ENCODE data around the gene NSD1.
A peak's percentile ranks its signal among the peaks of the same experiment; 100 is the strongest.

Gene NSD1

GRCh38 chr5:177308740-177309139 lies 175.2 kb downstream of the NSD1 start:
- no peak for DNase-seq (ENCODE audit: low spot score)

DNA sequence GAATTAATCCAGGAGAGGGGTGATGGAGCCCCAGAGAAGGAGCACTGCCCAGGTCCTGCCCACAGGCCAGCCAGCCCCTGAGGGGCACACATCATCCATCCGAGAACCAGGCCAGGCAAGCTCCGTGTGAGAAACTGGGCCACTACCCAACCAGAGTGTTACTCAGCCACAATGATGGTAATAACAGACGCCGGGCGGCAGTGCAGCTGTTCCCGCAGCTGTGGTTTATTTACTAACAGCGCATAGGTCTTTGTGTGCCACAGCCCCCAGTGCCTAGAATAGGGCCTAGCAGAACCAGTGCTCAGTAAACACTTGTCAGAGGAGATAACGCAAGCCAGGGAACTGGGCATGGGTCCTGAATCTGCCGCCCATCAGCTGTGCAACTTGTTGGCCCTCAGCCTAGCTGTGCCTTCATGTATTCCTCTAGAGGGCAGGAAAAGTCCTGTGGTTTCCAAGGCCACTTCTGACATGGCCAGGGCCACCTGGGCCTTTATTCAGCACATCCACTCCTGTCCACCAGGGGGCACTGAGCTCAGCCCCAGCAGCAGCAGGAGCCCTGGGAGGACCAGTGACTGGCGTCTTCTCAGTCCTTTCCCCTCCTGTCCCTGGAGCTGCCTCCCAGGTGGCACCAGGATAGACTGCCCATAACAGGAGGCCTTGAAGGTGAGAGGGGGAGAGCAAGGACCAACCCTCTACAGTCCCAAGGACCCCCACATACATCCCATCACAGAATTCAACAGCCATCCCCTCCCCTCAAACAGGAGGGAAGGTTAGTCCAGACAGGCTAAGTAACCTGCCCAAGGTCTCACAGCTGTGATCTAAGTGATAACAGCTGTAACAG lies 176.0 kb downstream of the NSD1 start:
- DNase-seq (ENCODE audit: low spot score) = peak; percentile 77

GRCh38 chr5:177310332-177310731 lies 176.8 kb downstream of the NSD1 start:
- DNase-seq (ENCODE audit: low spot score) = no peak

GRCh38 chr5:177310757-177311391 lies 177.3 kb downstream of the NSD1 start:
- DNase-seq (ENCODE audit: low spot score) = no peak

GRCh38 chr5:177311392-177311722 lies 177.8 kb downstream of the NSD1 start:
- DNase-seq (ENCODE audit: low spot score) = no peak

GRCh38 chr5:177311723-177312648 lies 178.4 kb downstream of the NSD1 start, which contains the start of gene MXD3:
TSS of gene MXD3 (minus strand) at chr5:177311898. CDS start at chr5:177311830, 68 bp downstream.
- peak; percentile 95 for DNase-seq (ENCODE audit: low spot score)

DNA sequence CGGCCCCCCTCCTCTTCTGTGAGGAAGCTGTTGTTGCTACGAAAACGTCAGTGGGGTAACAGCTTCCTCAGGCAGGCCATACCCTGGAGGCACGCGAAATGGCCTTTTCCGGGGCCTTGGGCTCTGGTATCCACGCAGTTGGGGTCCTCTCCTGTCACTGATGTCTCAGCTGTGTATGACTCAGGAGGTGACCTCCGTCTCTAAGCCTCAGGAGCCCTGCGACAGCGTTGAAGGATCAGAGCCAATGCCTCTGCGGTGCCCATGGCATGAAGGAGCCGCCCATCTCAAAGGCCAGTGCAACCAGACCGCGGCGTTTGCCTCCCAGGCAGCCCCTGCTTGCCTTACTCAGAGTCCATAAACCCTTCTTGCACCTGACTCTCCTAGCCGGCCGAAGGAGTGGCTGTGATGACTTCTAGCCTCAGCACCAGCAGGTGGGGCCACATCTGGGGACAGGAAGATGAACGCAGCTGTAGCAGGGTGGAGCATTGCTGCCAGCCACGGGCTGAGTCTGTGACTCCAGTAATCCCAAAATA lies 179.1 kb downstream of the NSD1 start:
- DNase-seq (ENCODE audit: low spot score) = peak; percentile 51

GRCh38 chr5:177313561-177314259 lies 180.1 kb downstream of the NSD1 start:
- no peak for DNase-seq (ENCODE audit: low spot score)

- no peak for DNase-seq (ENCODE audit: low spot score)
These were observed 181.1 kb downstream of the NSD1 start for GRCh38 chr5:177314376-177315342.

- DNase-seq (ENCODE audit: low spot score) = no peak
These were observed 181.8 kb downstream of the NSD1 start for GRCh38 chr5:177315411-177315810.

- DNase-seq (ENCODE audit: low spot score) = no peak
These were observed 182.4 kb downstream of the NSD1 start for GRCh38 chr5:177316005-177316404.

- peak; percentile 75 for DNase-seq (ENCODE audit: low spot score)
These were observed 184.4 kb downstream of the NSD1 start for GRCh38 chr5:177317959-177318377.

GRCh38 chr5:177319913-177320588 lies 186.5 kb downstream of the NSD1 start:
- no peak for DNase-seq (ENCODE audit: low spot score)

DNA sequence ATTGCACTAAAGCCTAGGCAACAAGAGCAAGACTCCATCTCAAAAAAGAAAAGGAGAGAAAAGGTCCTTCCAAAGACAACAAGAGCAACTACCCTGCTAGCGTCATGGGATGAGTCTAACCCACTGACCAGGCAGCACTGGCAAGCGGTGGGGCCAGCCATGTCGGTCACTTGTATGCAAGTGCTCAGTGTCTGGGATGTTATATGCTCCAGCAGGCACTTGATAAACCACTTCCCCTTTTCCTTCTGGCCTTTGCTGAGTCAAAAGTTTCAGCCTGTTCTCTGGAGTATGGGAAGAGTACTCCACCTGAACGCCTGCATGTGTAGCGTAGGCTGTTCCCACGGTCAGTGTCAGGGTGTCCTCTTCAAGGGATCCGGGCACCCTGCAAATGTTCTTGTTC lies 187.3 kb downstream of the NSD1 start:
- no peak for DNase-seq (ENCODE audit: low spot score)

DNA sequence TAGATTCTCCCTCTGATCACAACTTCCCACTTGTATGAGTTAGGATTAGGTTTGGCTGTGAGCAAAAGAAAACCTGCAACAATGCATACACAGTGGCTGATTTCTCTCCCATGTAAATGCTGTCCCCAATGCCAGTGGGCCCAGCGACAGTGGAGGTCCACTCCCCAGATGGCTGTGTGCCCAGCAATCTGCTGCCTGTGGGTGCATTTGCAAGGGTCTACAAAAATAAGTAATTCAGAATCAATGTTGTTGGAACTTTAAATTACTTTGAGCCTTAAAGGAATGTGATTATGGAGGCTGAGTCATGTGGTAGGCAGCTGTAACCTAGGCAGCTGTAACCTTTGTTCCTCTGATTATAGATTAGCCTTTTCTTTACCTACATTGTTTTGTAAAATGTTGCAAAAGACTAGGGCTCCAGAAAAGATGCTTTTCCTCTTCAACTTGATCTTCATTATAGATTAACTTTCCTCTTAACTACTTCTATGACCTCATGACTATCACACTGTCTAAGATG lies 192.4 kb downstream of the NSD1 start:
- no peak for DNase-seq (ENCODE audit: low spot score)

GRCh38 chr5:177327539-177328522 lies 194.3 kb downstream of the NSD1 start:
- DNase-seq (ENCODE audit: low spot score) = no peak

GRCh38 chr5:177328545-177329231 lies 195.1 kb downstream of the NSD1 start:
- DNase-seq (ENCODE audit: low spot score) = no peak

DNA sequence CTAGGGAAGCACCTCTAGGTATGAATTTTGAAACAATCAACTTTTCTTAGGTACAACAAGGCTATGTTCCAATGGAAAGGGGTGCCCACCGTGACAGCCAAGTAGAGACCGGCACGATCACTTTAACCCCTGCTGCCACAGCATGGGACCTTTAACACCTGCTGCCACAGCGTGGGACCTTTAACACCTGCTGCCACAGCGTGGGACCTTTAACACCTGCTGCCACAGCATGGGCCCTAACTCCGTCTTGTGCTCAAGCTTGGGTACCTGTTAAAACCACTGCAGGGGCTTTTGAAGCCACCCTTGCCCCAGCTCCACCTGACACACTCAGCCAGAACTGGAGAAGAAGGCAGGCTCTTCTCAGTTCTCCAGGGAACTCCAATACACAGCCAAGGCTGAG lies 196.3 kb downstream of the NSD1 start:
- no peak for DNase-seq (ENCODE audit: low spot score)
